IMR-90 (cell line): Measurements from ENCODE around the gene ANKMY1. TPM values are rescaled to one million over a fixed set of nuclear protein-coding genes. Genes with fewer than 3 reads are reported as not detected.

Experiments
- ATAC-seq: fragments of 200-7000 bp; cut with Tn5 transposase; 2 replicates; pipeline ENCODE4 v1.9.1; 2020; ENCODE audit warnings: low read depth, mild to moderate bottlenecking, moderate library complexity
- BruUV-seq: library from RNA; stranded (reverse); fragments of 400-500 nt; replicated peaks from 2 replicates; lab custom pipeline; 2021; lab: Mats Ljungman, UMichigan
- CTCF ChIA-PET: fragments of 300-600 bp; formaldehyde crosslinking; extraction: SDS; loops from one replicate; lab custom pipeline; 2021; ENCODE audit warnings: antibody characterized with exemption; lab: Yijun Ruan, JAX
- POLR2A ChIA-PET: fragments of 300-600 bp; sonication (Branson Sonifier 250); formaldehyde crosslinking; loops from one replicate; lab custom pipeline; 2022; ENCODE audit warnings: antibody characterized with exemption; ENCODE audit not compliant: unreplicated experiment; lab: Charles Lee
- DNase-seq: peaks from one replicate; pipeline ENCODE4 v3.0.0; 2013
- H2AFZ ChIP-seq: replicated peaks from 2 replicates; pipeline ENCODE3; 2013; ENCODE audit warnings: low read length, mild to moderate bottlenecking; ENCODE audit not compliant: poor library complexity
- H2AK5ac ChIP-seq: 2 replicates; pipeline ENCODE4 v1.6.1; 2013; ENCODE audit warnings: low read depth, low read length, inconsistent platforms
- H2AK9ac ChIP-seq: replicated peaks from 2 replicates; pipeline ENCODE3; 2013; ENCODE audit warnings: mild to moderate bottlenecking, low read depth, low read length, moderate library complexity; ENCODE audit not compliant: poor library complexity
- H2BK120ac ChIP-seq: 2 replicates; pipeline ENCODE4 v1.6.1; 2013; ENCODE audit warnings: low read depth, low read length, inconsistent platforms
- H2BK15ac ChIP-seq: 3 replicates; pipeline ENCODE4 v1.6.1; 2013; ENCODE audit warnings: low read depth, low read length, inconsistent platforms
- H2BK20ac ChIP-seq: 2 replicates; pipeline ENCODE4 v1.6.1; 2013; ENCODE audit warnings: low read depth, mild to moderate bottlenecking, inconsistent platforms, low read length, moderate library complexity
- H2BK5ac ChIP-seq: 2 replicates; pipeline ENCODE4 v1.6.1; 2013; ENCODE audit warnings: mild to moderate bottlenecking, low read depth, low read length, inconsistent platforms; ENCODE audit not compliant: poor library complexity, severe bottlenecking
- H3K14ac ChIP-seq: replicated peaks from 2 replicates; pipeline ENCODE4 v1.6.1; 2013; ENCODE audit warnings: low read depth, low read length, inconsistent platforms
- H3K18ac ChIP-seq: 2 replicates; pipeline ENCODE4 v1.6.1; 2013; ENCODE audit warnings: low read depth, low read length, control low read depth
- H3K23ac ChIP-seq: 2 replicates; pipeline ENCODE4 v1.6.1; 2013; ENCODE audit warnings: low read depth, low read length, inconsistent platforms
- H3K27ac ChIP-seq: 2 replicates; pipeline ENCODE4 v1.5.1; 2013; ENCODE audit warnings: mild to moderate bottlenecking, control low read depth, low read length; ENCODE audit not compliant: insufficient read depth
- H3K27me3 ChIP-seq: 2 replicates; pipeline ENCODE4 v1.6.1; 2013; ENCODE audit warnings: low read length; ENCODE audit not compliant: control insufficient read depth, insufficient read depth
- H3K36me3 ChIP-seq: 2 replicates; pipeline ENCODE4 v1.6.1; 2013; ENCODE audit warnings: low read length, mixed read lengths; ENCODE audit not compliant: control insufficient read depth, insufficient read depth
- H3K4ac ChIP-seq: 2 replicates; pipeline ENCODE4 v1.6.1; 2013; ENCODE audit warnings: low read depth, low read length, inconsistent platforms
- H3K4me1 ChIP-seq: 2 replicates; pipeline ENCODE4 v1.6.1; 2013; ENCODE audit warnings: low read length, mixed read lengths; ENCODE audit not compliant: control insufficient read depth, insufficient read depth
- H3K4me2 ChIP-seq: 2 replicates; pipeline ENCODE4 v1.6.1; 2013; ENCODE audit warnings: low read depth, mild to moderate bottlenecking, control low read depth, low read length, moderate library complexity
- H3K4me3 ChIP-seq: 2 replicates; pipeline ENCODE4 v1.5.1; 2013; ENCODE audit warnings: low read depth, mild to moderate bottlenecking, control low read depth, low read length, moderate library complexity; ENCODE audit not compliant: insufficient read depth
- H3K56ac ChIP-seq: 2 replicates; pipeline ENCODE4 v1.6.1; 2013; ENCODE audit warnings: low read length, inconsistent platforms; ENCODE audit not compliant: insufficient read depth; ENCODE audit errors: extremely low read depth
- H3K79me1 ChIP-seq, 2 experiments: 2 replicates each; pipeline ENCODE4 v1.6.1; 2013; ENCODE audit warnings: low read length in 2 of 2, inconsistent platforms in 1 of 2, low read depth in 1 of 2
- H3K9ac ChIP-seq: 2 replicates; pipeline ENCODE4 v1.6.1; 2013; ENCODE audit warnings: low read depth, low read length, control low read depth
- H3K9me1 ChIP-seq: 2 replicates; pipeline ENCODE4 v1.6.1; 2013; ENCODE audit warnings: low read length, inconsistent platforms; ENCODE audit not compliant: insufficient read depth
- H3K9me3 ChIP-seq: 2 replicates; pipeline ENCODE4 v1.6.1; 2013; ENCODE audit warnings: low read length; ENCODE audit not compliant: control insufficient read depth, insufficient read depth
- H4K20me1 ChIP-seq: 2 replicates; pipeline ENCODE4 v1.6.1; 2013; ENCODE audit warnings: low read length, inconsistent platforms; ENCODE audit not compliant: insufficient read depth
- H4K5ac ChIP-seq: 2 replicates; pipeline ENCODE4 v1.6.1; 2013; ENCODE audit warnings: mild to moderate bottlenecking, low read depth, low read length, control low read depth
- H4K8ac ChIP-seq, 2 experiments: 2 replicates each; pipeline ENCODE4 v1.6.1; 2013; ENCODE audit warnings: low read depth in 2 of 2, low read length in 2 of 2, control low read depth in 1 of 2, inconsistent platforms in 1 of 2
- H4K91ac ChIP-seq: 2 replicates; pipeline ENCODE4 v1.6.1; 2013; ENCODE audit warnings: low read depth, low read length, inconsistent platforms; ENCODE audit not compliant: insufficient read depth
- BHLHE40 ChIP-seq: fragments of 150-350 bp; IDR thresholded peaks from 2 replicates; pipeline ENCODE4 v1.6.1; 2016; ENCODE audit warnings: mild to moderate bottlenecking, low read depth, low read length
- CHD1 ChIP-seq: IDR thresholded peaks from 2 replicates; pipeline ENCODE4 v1.6.1; 2012; ENCODE audit warnings: low read depth, low read length, improper control_type of control experiment
- ELK1 ChIP-seq: fragments of 150-350 bp; IDR thresholded peaks from 2 replicates; pipeline ENCODE4 v1.6.1; 2016; ENCODE audit warnings: low read depth, mild to moderate bottlenecking, low read length, moderate library complexity, borderline replicate concordance
- MAFK ChIP-seq: IDR thresholded peaks from 2 replicates; pipeline ENCODE4 v1.6.1; 2012; ENCODE audit warnings: low read depth, low read length, improper control_type of control experiment
- MAZ ChIP-seq: IDR thresholded peaks from 2 replicates; pipeline ENCODE4 v1.6.1; 2012; ENCODE audit warnings: low read depth, mild to moderate bottlenecking, low read length, improper control_type of control experiment, moderate library complexity, borderline replicate concordance
- NFE2L2 ChIP-seq: fragments of 150-350 bp; IDR thresholded peaks from 2 replicates; pipeline ENCODE4 v1.6.1; 2016; ENCODE audit warnings: low read depth, mild to moderate bottlenecking, low read length
- POLR2A ChIP-seq: IDR thresholded peaks from 2 replicates; pipeline ENCODE4 v1.6.1; 2012; ENCODE audit warnings: mild to moderate bottlenecking, low read depth, low read length
- RFX5 ChIP-seq: IDR thresholded peaks from 2 replicates; pipeline ENCODE4 v1.8.0; 2012; ENCODE audit warnings: low read depth, mild to moderate bottlenecking, low read length, moderate library complexity
- SMC3 ChIP-seq: fragments of 150-350 bp; IDR thresholded peaks from 2 replicates; pipeline ENCODE4 v1.6.1; 2016; ENCODE audit warnings: low read depth, mild to moderate bottlenecking, antibody characterized with exemption, low read length, moderate library complexity
- WGBS, 2 experiments: methylation state at CpG; one replicate each; pipeline versions ENCODE4 v1.1.5 to v1.1.7; 2013; ENCODE audit warnings: missing lambda C conversion rate in 2 of 2; ENCODE audit not compliant: insufficient read length in 1 of 2; ENCODE audit errors: extremely low coverage in 2 of 2; 5-methylcytosine and 5-hydroxymethylcytosine counted together
- dilution Hi-C: fragments of 300-500 bp; cut with HindIII; formaldehyde crosslinking; loops from one replicate; pipeline ENCODE4 v1.14.3; 2018; ENCODE audit warnings: low sequenced_read_pairs; ENCODE audit not compliant: unreplicated experiment
- in situ Hi-C: fragments of 300-500 bp; cut with MboI; formaldehyde crosslinking; loops from 3 replicates; pipeline ENCODE4 v1.14.3; 2019; ENCODE audit warnings: low sequenced_read_pairs, inconsistent platforms, mixed read lengths
- intact Hi-C: fragments of 100-400 bp; cut with micrococcal nuclease; formaldehyde crosslinking; loops from 2 replicates; pipeline ENCODE4 v1.10.0; 2022
- polyA plus RNA-seq, 3 experiments: library from polyadenylated mRNA; depleted of rRNA; stranded (reverse); fragments of >200 nt; gene quantifications; 2 replicates each; pipeline ENCODE4 v1.2.3, GENCODE V29; 2012; ENCODE audit warnings: low replicate concordance in 1 of 3
- total RNA-seq: library from RNA; depleted of rRNA; stranded (reverse); fragments of >200 nt; gene quantifications from 2 replicates; pipeline ENCODE4 v1.2.3, GENCODE V29; 2012

The ANKMY1 gene
- total and polyA plus RNA-seq, 2 of the 4 experiments (the other 2 are of a cell fraction) = 2.9 to 5.5 TPM

- Histone ChIP-seq H4K8ac (no peak overlapping the region), H3K9me3 (no peaks in the 10 kb centered on the region), H2AK9ac (no peak overlapping the region), H3K56ac (no peak overlapping the region), H2BK20ac (no peak overlapping the region), H4K91ac (no peak overlapping the region), H3K18ac (no peak overlapping the region), H3K9me1 (peaks cover 8% of the 10 kb centered on the region; the same call in 1 of the 2 replicates), H3K4ac (no peak overlapping the region), H2AFZ (no peak overlapping the region), H2AK5ac (no peak overlapping the region), H3K9ac (no peak overlapping the region), H2BK120ac (no peak overlapping the region), H3K27ac (no peak overlapping the region), H3K14ac (no peak overlapping the region), H4K5ac (no peak overlapping the region), H3K4me2 (no peak overlapping the region), H3K4me3 (no peak overlapping the region), H3K79me1 (peaks cover 12 to 81% of the 10 kb centered on the region in 2 experiments), H3K27me3 (no peaks in the 10 kb centered on the region), H2BK15ac (no peak overlapping the region), H2BK5ac (no peak overlapping the region), H3K36me3 (peaks cover 25% of the 10 kb centered on the region), H3K23ac (no peak overlapping the region), H3K4me1 (peaks cover 16% of the 10 kb centered on the region), H4K20me1 (peaks cover 99% of the 10 kb centered on the region)
- no TSS peak for BruUV-seq
- ATAC-seq (no peak), DNase-seq (no peak)
- CTCF ChIA-PET = no interaction called here
- in situ Hi-C loops (no loop called here), intact Hi-C loops (no loop called here), dilution Hi-C loops (no loop called here)
- TF ChIP-seq MAFK (no peak), BHLHE40 (no peak), POLR2A (no peak), SMC3 (no peak), NFE2L2 (no peak), ELK1 (no peak), RFX5 (no peak), MAZ (no peak), CHD1 (no peak)
- 87% methylated on average over 3 of the region's 17 CpGs; no CpG with 5 or more reads in 1 of the 2 experiments for WGBS, 2 experiments
- POLR2A ChIA-PET = no interaction called here
Measured at GRCh38 chr2:240441993-240442411, 115.8 kb downstream of the ANKMY1 start.
